Memory B cell (primary cell): ENCODE data around the gene FXYD7.

ENCODE experiments used
- ATAC-seq: fragments of 150-1000 bp; cut with Tn5 transposase; 2 replicates; pipeline ENCODE4 v1.10.0; 2021; ENCODE audit warnings: low read depth, mild to moderate bottlenecking, moderate library complexity
- DNase-seq, 2 donors: peaks; one replicate each; pipeline ENCODE4 v3.0.0; 2022; ENCODE audit warnings: low spot score in 2 of 2
- H3K27ac Mint-ChIP-seq: one replicate; pipeline ENCODE4 v1.8.0; 2022; ENCODE audit warnings: mild to moderate bottlenecking, moderate library complexity, mixed read lengths
- H3K27me3 Mint-ChIP-seq: one replicate; pipeline ENCODE4 v1.8.0; 2022; ENCODE audit warnings: mixed read lengths
- H3K36me3 Mint-ChIP-seq: one replicate; pipeline ENCODE4 v1.8.0; 2022; ENCODE audit warnings: mild to moderate bottlenecking, mixed read lengths
- H3K4me1 Mint-ChIP-seq: one replicate; pipeline ENCODE4 v1.8.0; 2022; ENCODE audit warnings: mixed read lengths
- H3K4me3 Mint-ChIP-seq: one replicate; pipeline ENCODE4 v1.8.0; 2022; ENCODE audit warnings: mild to moderate bottlenecking, moderate library complexity, mixed read lengths
- H3K9me3 Mint-ChIP-seq: one replicate; pipeline ENCODE4 v1.8.0; 2022; ENCODE audit warnings: mixed read lengths

Gene FXYD7

DNA sequence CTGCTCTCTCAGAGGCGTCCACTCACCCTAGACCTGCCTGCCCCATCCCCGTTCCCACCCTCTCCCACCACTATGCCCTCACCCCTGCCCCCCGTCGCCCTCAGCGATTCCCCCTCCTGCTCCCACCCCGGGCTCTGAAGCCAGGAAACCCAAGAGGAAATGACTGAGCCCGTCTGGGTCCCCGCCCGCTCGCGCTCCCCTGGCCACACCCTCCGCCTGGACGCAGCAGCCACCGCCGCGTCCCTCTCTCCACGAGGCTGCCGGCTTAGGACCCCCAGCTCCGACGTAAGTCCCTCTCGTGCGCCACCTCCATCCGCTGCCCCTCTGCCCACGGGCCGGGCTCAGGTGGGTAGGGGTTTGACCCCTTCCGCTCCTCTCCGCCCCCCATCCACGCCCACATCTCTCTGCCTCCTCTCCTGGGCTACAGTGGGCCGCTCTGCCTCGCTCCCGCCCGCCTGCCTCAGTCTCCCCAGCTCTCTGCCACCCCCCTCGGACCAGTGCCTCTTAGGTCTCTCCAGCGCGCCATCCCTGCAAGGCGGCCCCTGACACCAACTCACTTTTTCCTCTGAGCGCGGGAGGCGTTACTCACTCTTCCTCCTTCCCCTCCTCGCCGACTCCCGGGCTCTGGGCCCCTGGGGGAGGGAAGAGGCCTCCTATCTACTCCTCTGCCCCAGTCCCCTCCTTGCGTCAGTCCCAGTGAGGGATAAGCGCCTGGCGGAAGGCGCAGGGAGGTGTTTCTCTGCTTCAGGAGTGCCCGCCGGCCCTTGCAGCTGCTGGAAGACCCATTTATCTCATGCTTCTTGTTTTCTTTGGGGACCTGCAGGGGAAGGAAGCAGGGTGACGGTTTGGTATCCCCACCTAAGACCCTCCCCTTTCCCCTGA is 11.7 kb downstream of the FXYD7 start, which contains the start of gene FXYD5:
Gene FXYD5 (plus strand): TSS at position 211 of the 882 bp plus-strand sequence. CDS start 816 bp downstream, outside the sequence.
- Mint-ChIP-seq H3K36me3 (peaks cover 23% of the 10 kb centered on the region), H3K9me3 (no peaks in the 10 kb centered on the region), H3K4me1 (peaks cover 39% of the 10 kb centered on the region), H3K27ac (peak within 1 kb of the TSS; percentile 95), H3K4me3 (peak within 1 kb of the TSS; percentile 99), H3K27me3 (peaks cover 2% of the 10 kb centered on the region)
- DNase-seq (no peak), ATAC-seq (peak; percentile 64)

DNA sequence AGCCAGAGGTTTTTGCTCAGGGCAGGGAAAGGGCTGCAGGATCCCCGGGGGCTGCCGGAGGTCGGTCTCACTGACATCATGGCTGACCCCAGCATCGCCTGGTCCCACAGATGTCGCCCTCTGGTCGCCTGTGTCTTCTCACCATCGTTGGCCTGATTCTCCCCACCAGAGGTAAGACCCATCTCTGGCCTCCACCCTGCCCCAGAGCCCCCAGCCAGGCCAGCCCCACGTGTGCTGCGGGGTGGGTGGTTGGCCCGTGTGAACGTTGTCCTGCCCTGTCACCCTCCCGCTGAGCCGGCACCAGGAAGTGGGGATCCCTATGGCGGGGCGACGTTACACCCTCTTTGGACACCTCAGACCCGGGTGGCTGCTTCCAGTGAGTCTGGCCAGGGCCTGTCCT is 12.4 kb downstream of the FXYD7 start:
- H3K9me3 Mint-ChIP-seq = no peaks in the 10 kb centered on the region
- peaks cover 2% of the 10 kb centered on the region for H3K27me3 Mint-ChIP-seq
- peaks cover 39% of the 10 kb centered on the region for H3K4me1 Mint-ChIP-seq
- DNase-seq (no peak), ATAC-seq (peak; percentile 5)
- H3K27ac Mint-ChIP-seq = peak overlapping the region; percentile 95
- H3K36me3 Mint-ChIP-seq = peaks cover 24% of the 10 kb centered on the region
- peak overlapping the region; percentile 99 for H3K4me3 Mint-ChIP-seq

DNA sequence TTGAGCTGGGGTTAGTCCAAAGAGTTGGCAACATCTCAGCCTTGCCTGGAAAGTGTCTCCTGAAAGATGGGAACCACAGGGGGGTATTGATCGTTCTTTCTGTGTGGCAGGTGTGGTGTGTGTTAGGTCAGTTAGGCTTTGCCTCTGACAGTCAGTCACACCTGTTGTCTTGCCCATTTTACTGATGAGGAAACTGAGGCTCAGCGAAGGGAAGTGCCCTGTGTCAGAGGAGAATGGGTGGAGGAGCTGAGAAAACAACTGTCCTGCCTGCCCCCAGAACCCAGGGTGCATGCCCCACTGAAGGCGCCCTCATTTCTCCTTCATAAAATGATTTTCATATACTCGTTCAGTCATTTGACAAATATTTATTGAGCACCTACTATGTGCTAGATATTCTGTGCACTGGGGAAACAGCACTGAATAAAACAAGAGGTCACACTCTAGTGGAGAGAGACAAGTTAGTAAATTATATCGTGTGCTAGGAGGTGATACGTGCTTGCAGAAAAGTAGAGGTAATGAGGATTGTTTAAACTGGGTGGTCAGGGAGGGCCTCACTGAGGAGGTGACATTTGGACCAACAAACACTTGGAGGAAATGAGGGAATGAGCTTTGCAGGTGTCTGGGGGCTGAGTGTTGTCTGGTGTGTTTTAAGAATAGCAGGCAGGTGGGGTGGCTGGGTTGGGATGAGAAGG is 13.1 kb downstream of the FXYD7 start:
- Mint-ChIP-seq H3K9me3 (no peaks in the 10 kb centered on the region), H3K4me3 (peak overlapping the region; percentile 99), H3K36me3 (peaks cover 27% of the 10 kb centered on the region), H3K27ac (peak overlapping the region; percentile 95), H3K4me1 (peaks cover 42% of the 10 kb centered on the region), H3K27me3 (peaks cover 2% of the 10 kb centered on the region)
- DNase-seq (no peak), ATAC-seq (no peak)

DNA sequence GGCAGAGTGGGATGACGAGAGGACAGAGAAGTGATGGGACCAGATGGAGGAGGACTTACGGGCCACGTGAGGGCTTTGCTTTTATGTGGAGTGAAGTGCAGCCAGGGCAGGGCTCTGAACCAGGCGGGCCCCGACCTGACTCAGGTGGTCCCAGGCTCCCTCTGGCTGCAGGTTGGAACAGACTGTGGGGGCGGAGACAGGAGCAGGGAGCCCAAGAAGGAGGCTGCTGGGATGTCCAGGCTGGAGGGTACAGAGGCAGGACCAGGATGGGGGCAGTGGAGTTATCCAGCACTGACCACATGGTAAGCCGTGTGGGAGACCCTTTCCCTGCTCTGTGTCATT is 13.6 kb downstream of the FXYD7 start:
- ATAC-seq (no peak), DNase-seq (no peak)
- H3K27me3 Mint-ChIP-seq = peaks cover 2% of the 10 kb centered on the region
- H3K4me3 Mint-ChIP-seq = peak overlapping the region; percentile 99
- peaks cover 32% of the 10 kb centered on the region for H3K36me3 Mint-ChIP-seq
- H3K4me1 Mint-ChIP-seq = peaks cover 44% of the 10 kb centered on the region
- H3K27ac Mint-ChIP-seq = peak overlapping the region; percentile 95
- no peaks in the 10 kb centered on the region for H3K9me3 Mint-ChIP-seq

DNA sequence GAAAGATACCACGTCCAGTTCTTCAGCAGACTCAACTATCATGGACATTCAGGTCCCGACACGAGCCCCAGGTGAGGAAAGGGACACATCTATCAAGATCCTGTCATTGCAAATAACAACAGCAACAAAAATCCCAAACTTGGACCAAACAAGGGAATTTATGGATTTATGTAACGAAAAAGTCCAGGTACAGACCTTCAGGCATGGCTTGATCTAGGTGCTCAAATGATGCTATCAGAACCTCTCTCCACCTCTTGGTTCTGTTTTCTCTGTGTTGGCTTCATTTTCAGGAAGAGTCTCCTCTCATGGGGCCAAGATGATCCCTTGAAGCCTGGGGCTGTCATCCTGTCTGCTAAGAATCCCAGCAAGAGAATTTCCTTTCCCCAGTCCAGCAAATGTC is 14.4 kb downstream of the FXYD7 start:
- Mint-ChIP-seq H3K4me1 (peaks cover 43% of the 10 kb centered on the region), H3K4me3 (no peak overlapping the region), H3K27ac (no peak overlapping the region), H3K27me3 (peaks cover under 1% of the 10 kb centered on the region), H3K9me3 (peaks cover 3% of the 10 kb centered on the region), H3K36me3 (peaks cover 40% of the 10 kb centered on the region)
- ATAC-seq (no peak), DNase-seq (no peak)

DNA sequence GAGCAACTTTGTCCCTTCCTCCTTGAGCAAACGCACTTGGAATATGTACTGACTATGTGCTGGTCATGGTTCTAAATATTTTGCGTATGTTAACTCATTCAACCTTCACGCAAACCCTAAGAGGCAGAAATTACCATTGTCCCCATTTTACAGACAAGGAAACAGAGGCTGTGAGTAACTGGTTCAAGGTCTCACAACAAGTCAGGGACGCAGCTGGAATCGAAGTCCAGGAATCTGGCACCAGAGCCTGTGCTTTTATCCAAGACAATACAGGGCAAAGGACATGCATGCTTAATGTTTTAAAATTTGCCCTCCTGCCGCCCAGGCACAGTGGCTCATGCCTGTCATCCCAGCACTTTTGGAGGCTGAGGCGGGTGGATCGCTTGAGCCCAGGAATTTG is 16.6 kb downstream of the FXYD7 start:
- Mint-ChIP-seq H3K4me1 (peaks cover 34% of the 10 kb centered on the region), H3K9me3 (peaks cover 3% of the 10 kb centered on the region), H3K36me3 (peaks cover 55% of the 10 kb centered on the region), H3K27me3 (no peaks in the 10 kb centered on the region), H3K4me3 (no peak overlapping the region), H3K27ac (no peak overlapping the region)
- no peak for ATAC-seq
- DNase-seq = no peak

DNA sequence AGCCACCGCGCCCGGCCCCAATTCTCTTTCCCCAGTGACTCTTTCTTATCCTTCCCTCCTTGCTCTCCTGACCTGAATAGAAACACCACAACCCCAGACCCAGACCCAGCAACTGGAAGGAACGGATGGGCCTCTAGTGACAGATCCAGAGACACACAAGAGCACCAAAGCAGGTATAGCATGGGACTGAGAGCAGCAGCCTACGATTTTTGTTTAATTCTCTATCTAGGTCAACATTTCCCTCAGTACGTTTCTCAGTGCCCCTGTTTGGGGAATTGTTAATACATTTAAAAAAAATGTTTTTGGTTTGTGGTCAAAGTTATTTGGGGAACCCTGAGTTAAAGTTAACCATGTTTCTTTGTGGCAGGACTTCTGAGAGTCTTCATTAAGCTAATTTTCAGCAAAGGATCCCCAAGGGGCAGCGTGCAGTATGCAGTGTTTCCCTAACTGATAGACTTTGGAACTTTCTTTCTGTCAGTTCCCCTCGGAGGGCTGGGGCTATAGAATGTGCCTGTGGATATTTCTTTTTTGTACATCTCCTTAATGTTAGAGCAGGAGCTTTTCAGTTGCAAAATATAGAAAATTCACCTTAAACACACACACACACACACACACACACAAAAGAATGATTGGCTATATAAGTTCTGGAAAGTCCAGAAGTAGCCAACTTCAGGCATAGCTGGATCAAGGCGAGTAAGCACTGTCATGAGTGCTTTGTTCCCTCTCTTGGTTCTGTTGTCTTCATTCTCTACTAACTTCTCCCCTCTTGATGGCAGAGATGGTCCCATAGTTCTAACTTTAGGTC is 17.8 kb downstream of the FXYD7 start:
- Mint-ChIP-seq H3K4me3 (no peak overlapping the region), H3K4me1 (peaks cover 30% of the 10 kb centered on the region)
- ATAC-seq = no peak

DNA sequence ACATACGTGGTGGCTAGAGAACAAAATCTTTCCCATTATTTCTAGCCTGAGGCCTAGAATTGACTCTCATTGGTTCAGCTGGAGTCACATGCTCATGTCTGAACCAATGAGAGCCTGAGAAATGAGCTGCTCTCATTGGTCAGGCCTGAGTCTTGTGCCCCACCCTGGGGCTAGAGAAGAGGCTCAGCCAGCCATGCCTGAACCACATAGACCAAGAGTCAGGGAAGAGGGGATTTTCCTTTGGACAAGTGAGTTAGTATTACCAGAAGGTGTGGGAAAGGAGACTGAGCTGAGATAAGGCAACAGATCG is 18.3 kb downstream of the FXYD7 start:
- DNase-seq (no peak), ATAC-seq (no peak)
- Mint-ChIP-seq H3K4me3 (no peak overlapping the region), H3K27ac (peak overlapping the region; percentile 47), H3K9me3 (peaks cover 3% of the 10 kb centered on the region), H3K4me1 (peaks cover 25% of the 10 kb centered on the region), H3K27me3 (no peaks in the 10 kb centered on the region), H3K36me3 (peaks cover 63% of the 10 kb centered on the region)

More for the DNA sequence above, 17.8 kb downstream of the FXYD7 start:
- no peak for DNase-seq
- peak overlapping the region; percentile 47 for H3K27ac Mint-ChIP-seq
- H3K9me3 Mint-ChIP-seq = peaks cover 3% of the 10 kb centered on the region
- peaks cover 60% of the 10 kb centered on the region for H3K36me3 Mint-ChIP-seq
- H3K27me3 Mint-ChIP-seq = no peaks in the 10 kb centered on the region

DNA sequence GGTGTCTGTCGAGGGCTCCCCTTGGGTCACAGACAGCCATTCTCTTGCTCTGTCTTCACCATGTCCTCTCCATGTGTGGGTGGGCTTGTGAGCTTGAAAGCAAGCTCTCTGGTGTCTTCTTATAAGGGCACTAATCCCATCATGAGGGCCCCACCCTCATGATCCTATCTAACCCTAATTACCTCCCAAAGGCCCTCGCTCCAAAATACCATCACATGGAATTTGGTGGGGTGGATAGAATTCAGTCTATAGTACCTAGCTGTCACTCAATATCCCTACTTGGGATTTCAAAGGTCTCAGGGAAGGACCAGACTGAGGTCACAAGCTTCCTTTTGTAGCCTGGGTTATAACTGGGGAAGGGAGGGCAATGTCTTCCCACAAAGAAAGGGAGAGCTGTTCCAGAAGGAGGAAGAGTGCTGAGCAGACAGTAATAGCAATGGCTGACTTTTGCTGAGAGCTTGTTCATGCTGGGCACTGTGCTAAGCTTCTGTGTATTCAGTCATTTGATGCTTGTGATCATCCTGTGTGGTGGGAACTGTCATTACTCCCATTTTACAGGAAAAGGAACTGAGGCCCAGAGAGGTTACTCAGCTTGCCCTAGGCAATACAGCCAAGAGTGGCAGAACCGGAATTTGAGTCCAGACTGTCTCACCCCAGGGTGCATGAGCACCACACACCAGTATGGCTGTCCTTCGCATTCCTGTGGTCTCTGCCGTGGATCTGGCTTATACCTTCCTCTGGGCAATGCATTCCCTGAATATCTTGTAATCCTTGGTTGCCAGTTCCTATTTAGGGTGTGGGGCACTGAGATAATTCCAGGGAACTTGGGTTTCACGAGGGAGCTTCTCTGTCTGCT is 19.6 kb downstream of the FXYD7 start:
- Mint-ChIP-seq H3K4me1 (peaks cover 35% of the 10 kb centered on the region), H3K27me3 (no peaks in the 10 kb centered on the region), H3K27ac (peak overlapping the region; percentile 53), H3K4me3 (no peak overlapping the region), H3K36me3 (peaks cover 64% of the 10 kb centered on the region), H3K9me3 (peaks cover 3% of the 10 kb centered on the region)
- DNase-seq = no peak
- no peak for ATAC-seq

DNA sequence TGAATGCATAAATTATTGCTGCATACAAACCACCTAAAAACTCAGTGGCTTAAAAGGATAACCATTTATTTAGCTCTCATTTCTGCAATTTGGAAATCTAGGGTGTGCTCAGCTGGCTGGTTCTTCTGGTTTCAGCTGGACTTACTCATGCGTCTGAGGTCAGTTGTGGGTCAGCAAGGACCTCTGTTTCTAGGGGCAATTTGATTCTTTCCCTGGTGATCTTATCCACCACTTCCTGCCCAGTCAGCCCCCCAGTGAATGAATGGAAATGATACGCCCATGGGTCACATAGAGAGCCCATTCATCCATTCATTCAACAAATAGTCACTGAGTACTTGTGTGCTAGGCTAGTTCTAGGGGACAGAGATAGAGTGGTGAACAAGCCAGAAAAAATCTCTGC is 21.4 kb downstream of the FXYD7 start:
- Mint-ChIP-seq H3K9me3 (peaks cover 3% of the 10 kb centered on the region), H3K4me1 (peaks cover 36% of the 10 kb centered on the region), H3K36me3 (peaks cover 61% of the 10 kb centered on the region), H3K4me3 (no peak overlapping the region), H3K27ac (peak overlapping the region; percentile 65), H3K27me3 (no peaks in the 10 kb centered on the region)
- no peak for ATAC-seq
- no peak for DNase-seq

DNA sequence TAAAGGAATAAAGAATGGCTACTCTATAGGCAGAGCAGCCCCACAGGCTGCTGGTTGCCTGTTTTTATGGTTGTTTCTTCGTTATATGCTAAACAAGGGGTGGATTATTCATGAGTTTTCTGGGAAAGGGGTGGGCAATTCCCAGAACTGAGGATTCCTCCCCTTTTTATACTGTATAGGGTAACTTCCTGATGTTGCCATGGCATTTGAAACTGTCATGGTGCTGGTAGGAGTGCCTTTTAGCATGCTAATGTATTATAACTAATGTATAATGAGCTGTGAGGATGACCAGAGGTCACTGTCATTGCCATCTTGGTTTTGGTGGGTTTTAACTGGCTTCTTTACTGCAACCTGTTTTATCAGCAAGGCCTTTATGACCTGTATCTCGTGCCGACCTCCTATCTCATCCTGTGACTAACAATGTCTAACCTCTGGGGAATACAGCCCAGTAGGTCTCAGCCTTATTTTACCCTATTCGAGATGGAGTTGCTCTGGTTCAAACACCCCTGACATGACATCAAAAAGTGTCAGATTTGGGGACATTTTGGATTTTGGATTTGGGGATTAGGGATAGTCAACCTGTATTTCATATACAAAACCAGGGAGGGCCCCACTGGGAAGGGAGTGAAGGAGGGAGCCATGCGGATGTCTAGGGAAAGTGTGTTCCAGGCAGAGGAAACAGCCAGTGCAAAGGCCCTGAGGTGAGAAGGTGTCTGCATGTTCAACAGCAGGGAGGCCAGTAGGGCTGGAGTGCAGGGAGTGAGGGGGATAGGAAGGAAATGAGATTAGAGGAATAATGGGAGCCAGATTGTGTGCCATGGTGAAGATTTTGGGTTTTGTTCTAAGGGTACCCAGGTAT is 22.4 kb downstream of the FXYD7 start:
- no peak for ATAC-seq
- no peak for DNase-seq
- Mint-ChIP-seq H3K4me3 (peak overlapping the region; percentile 58), H3K4me1 (peaks cover 34% of the 10 kb centered on the region), H3K9me3 (peaks cover 3% of the 10 kb centered on the region), H3K36me3 (peaks cover 62% of the 10 kb centered on the region), H3K27me3 (no peaks in the 10 kb centered on the region), H3K27ac (peak overlapping the region; percentile 91)

DNA sequence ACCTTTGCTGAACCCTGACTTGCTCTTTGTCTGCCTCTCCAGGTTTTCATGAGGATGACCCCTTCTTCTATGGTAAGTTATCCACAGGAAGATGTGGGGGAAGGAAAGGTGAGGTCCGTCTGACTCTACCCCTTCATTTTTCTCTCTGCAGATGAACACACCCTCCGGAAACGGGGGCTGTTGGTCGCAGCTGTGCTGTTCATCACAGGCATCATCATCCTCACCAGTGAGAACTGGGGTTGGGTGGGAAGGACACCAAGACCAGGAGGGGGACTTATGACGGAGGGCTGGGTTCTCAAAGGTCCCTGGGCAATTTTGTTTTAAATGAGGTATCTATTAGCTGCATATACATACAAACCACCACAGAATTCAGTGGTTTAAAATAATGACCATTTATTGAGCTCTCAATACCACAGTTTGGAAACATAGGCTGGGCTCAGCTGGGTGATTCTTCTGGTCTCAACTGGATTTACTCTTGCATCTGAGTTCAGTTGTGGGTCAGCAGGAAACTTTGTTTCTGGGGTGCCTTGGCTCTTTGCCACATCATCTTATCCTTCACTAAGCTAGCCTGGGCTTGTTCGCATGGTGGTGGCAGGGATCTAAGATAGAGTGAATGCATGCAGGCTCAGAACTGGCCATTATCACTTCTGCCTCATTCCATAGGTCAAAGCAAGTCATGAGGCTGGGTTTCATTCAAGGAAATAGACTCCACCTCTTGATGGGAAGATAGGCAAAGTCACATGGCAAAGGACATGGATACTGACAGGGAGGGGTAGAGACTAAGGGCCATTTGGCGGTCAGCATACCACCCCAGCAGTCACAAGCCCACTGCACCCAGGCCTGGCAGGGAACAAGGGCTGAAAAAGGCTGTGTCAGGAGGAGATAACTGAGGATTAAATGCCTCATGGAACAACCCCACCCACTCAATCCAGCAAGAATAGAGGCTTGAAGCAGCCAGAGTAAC is 23.3 kb downstream of the FXYD7 start:
- Mint-ChIP-seq H3K27ac (peak overlapping the region; percentile 91), H3K4me3 (peak overlapping the region; percentile 15), H3K36me3 (peaks cover 55% of the 10 kb centered on the region), H3K9me3 (peaks cover 3% of the 10 kb centered on the region), H3K27me3 (no peaks in the 10 kb centered on the region), H3K4me1 (peaks cover 30% of the 10 kb centered on the region)
- no peak for DNase-seq
- ATAC-seq = no peak
